GM21515 (cell line): Measurements from ENCODE around the gene GNAL.
"Not testable (repeated sequence)": the region's sequence is repeated elsewhere in the genome, so short reads cannot be mapped to it uniquely, and the experiment has no call there.

Source experiments
- ATAC-seq: cut with Tn5 transposase; IDR thresholded peaks from one replicate; pipeline ENCODE4 v1.9.1; 2021; ENCODE audit not compliant: unreplicated experiment

Gene GNAL

GRCh38 chr18:11688972-11689668, at the start of gene GNAL:
Gene GNAL (plus strand): TSS chr18:11689264. CDS start chr18:11689564, 300 bp downstream.
- peak; percentile 73 for ATAC-seq

- not testable (repeated sequence) for ATAC-seq
Observed at GRCh38 chr18:11647310-11647709, 41.8 kb upstream of the GNAL start.

GRCh38 chr18:11647804-11648203, 41.3 kb upstream of the GNAL start:
- not testable (repeated sequence) for ATAC-seq

GRCh38 chr18:11649839-11650238, 39.2 kb upstream of the GNAL start:
- no peak for ATAC-seq

- no peak for ATAC-seq
Observed at GRCh38 chr18:11651899-11652298, 37.2 kb upstream of the GNAL start.

GRCh38 chr18:11653521-11653920, 35.5 kb upstream of the GNAL start:
- no peak for ATAC-seq

GRCh38 chr18:11654736-11655605, 34.1 kb upstream of the GNAL start:
- no peak for ATAC-seq

GRCh38 chr18:11655606-11655932, 33.5 kb upstream of the GNAL start:
- no peak for ATAC-seq

- no peak for ATAC-seq
Observed at GRCh38 chr18:11657152-11657551, 31.9 kb upstream of the GNAL start.

- ATAC-seq, result no peak
Observed at GRCh38 chr18:11657554-11657953, 31.5 kb upstream of the GNAL start.

GRCh38 chr18:11658019-11658418, 31.0 kb upstream of the GNAL start:
- no peak for ATAC-seq

- no peak for ATAC-seq
Observed at GRCh38 chr18:11658989-11659388, 30.1 kb upstream of the GNAL start.

- no peak for ATAC-seq
Observed at GRCh38 chr18:11660691-11661090, 28.4 kb upstream of the GNAL start.

- ATAC-seq, result no peak
Observed at GRCh38 chr18:11661430-11661829, 27.6 kb upstream of the GNAL start.

- no peak for ATAC-seq
Observed at GRCh38 chr18:11663439-11664029, 25.5 kb upstream of the GNAL start.

- ATAC-seq, result no peak
Observed at GRCh38 chr18:11664286-11664685, 24.8 kb upstream of the GNAL start.

- ATAC-seq, result no peak
Observed at GRCh38 chr18:11665146-11665545, 23.9 kb upstream of the GNAL start.

- ATAC-seq, result no peak
Observed at GRCh38 chr18:11665587-11665986, 23.5 kb upstream of the GNAL start.

GRCh38 chr18:11666176-11666575, 22.9 kb upstream of the GNAL start:
- no peak for ATAC-seq

GRCh38 chr18:11666831-11667230, 22.2 kb upstream of the GNAL start:
- ATAC-seq, result no peak

GRCh38 chr18:11667578-11667977, 21.5 kb upstream of the GNAL start:
- ATAC-seq, result no peak
